Neuronal stem cell (in vitro differentiated cells): ENCODE results near the gene DDAH1.
A peak's percentile ranks its signal among the peaks of the same experiment; 100 is the strongest.

Experiments
- DNase-seq: peaks from one replicate; pipeline ENCODE4 v3.0.0-alpha.2; 2013; ENCODE audit warnings: low spot score
- H2AFZ ChIP-seq: one replicate; pipeline ENCODE4 v1.6.1; 2013; ENCODE audit warnings: mild to moderate bottlenecking, low read length, inconsistent platforms
- H2AK5ac ChIP-seq: 2 replicates; pipeline ENCODE4 v1.6.1; 2013; ENCODE audit warnings: low read depth, mild to moderate bottlenecking, inconsistent platforms, low read length, moderate library complexity, mixed read lengths
- H2BK120ac ChIP-seq: 2 replicates; pipeline ENCODE4 v1.6.1; 2013; ENCODE audit warnings: low read depth, mild to moderate bottlenecking, inconsistent platforms, low read length, moderate library complexity, mixed read lengths
- H2BK12ac ChIP-seq: one replicate; pipeline ENCODE4 v1.6.1; 2013; ENCODE audit warnings: low read length, inconsistent platforms
- H2BK15ac ChIP-seq: 2 replicates; pipeline ENCODE4 v1.6.1; 2013; ENCODE audit warnings: mild to moderate bottlenecking, low read length, inconsistent platforms, mixed read lengths
- H2BK5ac ChIP-seq: one replicate; pipeline ENCODE4 v1.6.1; 2013; ENCODE audit warnings: inconsistent platforms, mild to moderate bottlenecking, low read length, moderate library complexity
- H3K14ac ChIP-seq: one replicate; pipeline ENCODE4 v1.6.1; 2013; ENCODE audit warnings: low read length, inconsistent platforms
- H3K18ac ChIP-seq: 2 replicates; pipeline ENCODE4 v1.6.1; 2013; ENCODE audit warnings: low read length, inconsistent platforms
- H3K23ac ChIP-seq: 2 replicates; pipeline ENCODE4 v1.6.1; 2013; ENCODE audit warnings: low read depth, mild to moderate bottlenecking, mixed read lengths, low read length, inconsistent platforms; ENCODE audit not compliant: poor library complexity
- H3K27ac ChIP-seq: replicated peaks from 3 replicates; pipeline ENCODE4 v1.5.1; 2013; ENCODE audit warnings: low read length, inconsistent platforms
- H3K27me3 ChIP-seq, 3 experiments: 2 replicates each; pipeline ENCODE4 v1.6.1; 2013; ENCODE audit warnings: low read length in 3 of 3, mild to moderate bottlenecking in 2 of 3, inconsistent platforms in 1 of 3, low read depth in 1 of 3, mixed read lengths in 1 of 3, moderate library complexity in 1 of 3; ENCODE audit not compliant: control insufficient read depth in 3 of 3, insufficient read depth in 3 of 3
- H3K36me3 ChIP-seq, 2 donors: replicated peaks in 1 of 2; 2 replicates each; pipeline ENCODE4 v1.6.1; 2013; ENCODE audit warnings: low read length in 2 of 2; ENCODE audit not compliant: control insufficient read depth in 2 of 2, insufficient read depth in 2 of 2
- H3K4ac ChIP-seq: 2 replicates; pipeline ENCODE4 v1.6.1; 2013; ENCODE audit warnings: inconsistent platforms, mild to moderate bottlenecking, low read length, moderate library complexity
- H3K4me1 ChIP-seq, 2 donors: 1 replicate in 1 of 2; 2 replicates in 1 of 2; pipeline ENCODE4 v1.6.1; 2013; ENCODE audit warnings: low read length in 2 of 2, low read depth in 1 of 2; ENCODE audit not compliant: control insufficient read depth in 2 of 2, insufficient read depth in 1 of 2
- H3K4me2 ChIP-seq: one replicate; pipeline ENCODE4 v1.6.1; 2013; ENCODE audit warnings: mild to moderate bottlenecking, low read length, inconsistent platforms; ENCODE audit not compliant: insufficient read depth, poor library complexity, severe bottlenecking
- H3K4me3 ChIP-seq, 2 donors: 2 replicates each; pipeline ENCODE4 v1.5.1; 2013; ENCODE audit warnings: low read length in 2 of 2, mild to moderate bottlenecking in 2 of 2, inconsistent platforms in 1 of 2, moderate library complexity in 1 of 2
- H3K79me1 ChIP-seq: one replicate; pipeline ENCODE4 v1.6.1; 2013; ENCODE audit warnings: low read depth, mild to moderate bottlenecking, inconsistent platforms, low read length, moderate library complexity
- H3K9ac ChIP-seq: one replicate; pipeline ENCODE4 v1.6.1; 2013; ENCODE audit warnings: mild to moderate bottlenecking, low read depth, low read length, inconsistent platforms; ENCODE audit not compliant: poor library complexity
- H3K9me3 ChIP-seq, 2 donors: replicated peaks in 1 of 2; 2 replicates each; pipeline versions ENCODE3 to v1.6.1; 2013; ENCODE audit warnings: low read length in 2 of 2, mild to moderate bottlenecking in 2 of 2, inconsistent platforms in 1 of 2, low read depth in 1 of 2, mixed read lengths in 1 of 2, moderate library complexity in 1 of 2; ENCODE audit not compliant: control insufficient read depth in 2 of 2, insufficient read depth in 1 of 2
- H4K8ac ChIP-seq: one replicate; pipeline ENCODE4 v1.6.1; 2013; ENCODE audit warnings: low read depth, mild to moderate bottlenecking, inconsistent platforms, low read length, moderate library complexity
- H4K91ac ChIP-seq: one replicate; pipeline ENCODE4 v1.6.1; 2013; ENCODE audit warnings: low read length, low read depth, mild to moderate bottlenecking, inconsistent platforms; ENCODE audit not compliant: poor library complexity
- WGBS, 2 donors: extraction: QIAGEN DNeasy Blood & Tissue Kit; methylation state at CpG; one replicate each; pipeline ENCODE4 v1.1.7; 2013; ENCODE audit warnings: missing lambda C conversion rate in 2 of 2, mixed read lengths in 1 of 2; ENCODE audit not compliant: insufficient read length in 2 of 2, insufficient replicate concordance in 1 of 2; ENCODE audit errors: extremely low coverage in 2 of 2; 5-methylcytosine and 5-hydroxymethylcytosine counted together

DDAH1 gene

DNA sequence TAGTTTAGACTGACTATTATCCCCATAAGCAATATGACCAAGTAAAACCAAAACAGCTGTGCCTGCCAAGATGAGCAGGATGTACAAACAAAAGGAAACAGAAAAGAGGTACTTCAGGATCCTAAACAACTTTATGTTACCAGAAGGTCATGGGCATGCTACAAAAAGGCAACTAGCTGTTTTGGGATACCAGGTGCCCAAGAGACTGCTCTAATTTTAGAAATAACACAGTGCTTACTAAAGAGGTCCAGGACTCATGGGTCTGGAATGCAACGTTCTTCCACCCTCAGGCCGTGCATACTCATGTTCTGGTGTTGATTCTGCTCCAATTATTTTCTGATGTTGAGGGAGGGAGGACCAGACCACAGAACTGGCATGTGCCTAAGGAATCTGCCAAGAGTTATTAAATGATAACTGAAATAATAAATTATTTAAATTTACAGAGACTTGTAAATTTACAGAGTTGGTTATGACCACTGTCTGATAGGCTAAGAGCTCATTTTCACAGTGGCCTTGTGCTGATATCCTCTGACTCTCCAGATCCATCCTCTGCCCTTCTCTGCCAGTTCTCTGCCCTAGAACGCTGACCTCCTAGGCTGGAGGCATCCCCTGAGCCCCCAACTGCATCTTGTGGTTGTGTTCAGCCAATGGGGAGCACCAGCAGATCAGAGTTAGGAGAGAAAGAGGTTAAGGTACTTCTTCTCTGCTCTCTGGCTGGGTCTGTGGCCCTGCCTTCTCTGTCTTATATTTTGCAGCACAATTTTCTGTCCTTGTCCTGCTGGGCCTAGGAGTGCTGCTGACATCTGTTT, 150.9 kb downstream of the DDAH1 start:
- peaks cover 0 to 4% of the 10 kb centered on the region in 2 donors for H3K4me1 ChIP-seq
- peaks cover 0 to 3% of the 10 kb centered on the region in 2 donors for H3K9me3 ChIP-seq
- WGBS, 2 donors = no CpG with 5 or more reads among the region's 3 CpGs
- peaks cover 0 to 8% of the 10 kb centered on the region in 2 donors for H3K36me3 ChIP-seq
- peak overlapping the region; percentile 60 for H2BK12ac ChIP-seq
- no peak overlapping the region for H3K4me2 ChIP-seq
- no peak overlapping the region for H3K9ac ChIP-seq
- H3K27ac ChIP-seq = no peak overlapping the region
- no peak overlapping the region for H2BK15ac ChIP-seq
- no peaks in the 10 kb centered on the region for H3K79me1 ChIP-seq
- no peak overlapping the region for H4K8ac ChIP-seq
- no peak overlapping the region for H3K4ac ChIP-seq
- no peak overlapping the region for H2AFZ ChIP-seq
- H3K14ac ChIP-seq = peak overlapping the region; percentile 31
- H4K91ac ChIP-seq = no peak overlapping the region
- no peaks in the 10 kb centered on the region for H3K27me3 ChIP-seq
- no peak overlapping the region for H3K18ac ChIP-seq
- no peak overlapping the region for H2AK5ac ChIP-seq
- no peak overlapping the region for H3K23ac ChIP-seq
- no peak overlapping the region for H3K4me3 ChIP-seq
- no peak for DNase-seq
- no peak overlapping the region for H2BK5ac ChIP-seq
- no peak overlapping the region for H2BK120ac ChIP-seq

- H3K4me3 ChIP-seq = no peak overlapping the region
- H3K14ac ChIP-seq = no peak overlapping the region
- H2AK5ac ChIP-seq = no peak overlapping the region
- no peak overlapping the region for H4K91ac ChIP-seq
- no peak overlapping the region for H2BK12ac ChIP-seq
- H3K4ac ChIP-seq = no peak overlapping the region
- no peak overlapping the region for H2BK120ac ChIP-seq
- H3K9ac ChIP-seq = no peak overlapping the region
- H2AFZ ChIP-seq = no peak overlapping the region
- WGBS, 2 donors = no CpG with 5 or more reads among the region's 2 CpGs
- no peaks in the 10 kb centered on the region for H3K27me3 ChIP-seq
- no peak for DNase-seq
- no peaks in the 10 kb centered on the region for H3K36me3 ChIP-seq
- H3K79me1 ChIP-seq = no peaks in the 10 kb centered on the region
- no peak overlapping the region for H2BK5ac ChIP-seq
- no peak overlapping the region for H3K23ac ChIP-seq
- H2BK15ac ChIP-seq = no peak overlapping the region
- H3K18ac ChIP-seq = no peak overlapping the region
- H3K9me3 ChIP-seq = peaks cover 0 to 3% of the 10 kb centered on the region in 2 donors
- no peak overlapping the region for H3K4me2 ChIP-seq
- H3K27ac ChIP-seq = no peak overlapping the region
- H3K4me1 ChIP-seq = peaks cover 0 to 12% of the 10 kb centered on the region in 2 donors
- no peak overlapping the region for H4K8ac ChIP-seq
Measured at GRCh38 chr1:85311818-85312217, 153.1 kb downstream of the DDAH1 start.

DNA sequence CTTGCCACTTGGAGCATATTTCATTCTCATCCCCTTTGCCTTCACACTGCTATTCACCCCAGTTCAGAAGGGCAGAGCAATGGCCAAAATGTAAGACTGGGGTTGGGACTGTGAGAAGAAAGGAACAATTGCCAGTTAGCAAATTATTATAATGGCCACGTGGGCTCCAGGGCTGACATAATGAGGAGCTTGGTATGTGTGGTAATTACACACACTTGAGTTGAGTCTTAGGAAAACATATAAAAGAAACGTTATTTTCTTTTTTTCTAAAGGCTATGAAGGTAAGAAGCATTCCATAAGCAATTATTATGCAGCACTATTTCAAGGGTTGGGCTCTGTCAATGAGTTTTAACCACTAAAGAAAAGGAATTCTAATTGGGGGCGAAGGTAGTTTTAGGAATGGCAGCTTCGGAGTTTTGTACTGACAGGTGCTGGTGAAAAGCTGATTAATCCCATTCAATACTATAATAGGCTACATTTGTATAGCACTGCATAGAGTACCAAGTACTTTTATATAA, 156.1 kb downstream of the DDAH1 start:
- H3K14ac ChIP-seq = no peak overlapping the region
- H2BK12ac ChIP-seq = no peak overlapping the region
- no peak overlapping the region for H3K9ac ChIP-seq
- H3K23ac ChIP-seq = no peak overlapping the region
- no peak overlapping the region for H2BK5ac ChIP-seq
- H3K27ac ChIP-seq = peak overlapping the region; percentile 33
- H3K36me3 ChIP-seq = no peaks in the 10 kb centered on the region
- H2AFZ ChIP-seq = peak overlapping the region; percentile 82
- no peaks in the 10 kb centered on the region for H3K27me3 ChIP-seq
- H4K91ac ChIP-seq = no peak overlapping the region
- H3K4me2 ChIP-seq = peak overlapping the region; percentile 36
- H3K79me1 ChIP-seq = no peaks in the 10 kb centered on the region
- no peak overlapping the region for H2BK15ac ChIP-seq
- no peak overlapping the region for H2BK120ac ChIP-seq
- no CpG with 5 or more reads among the region's 4 CpGs for WGBS, 2 donors
- H3K4ac ChIP-seq = no peak overlapping the region
- no peak overlapping the region for H4K8ac ChIP-seq
- peaks cover 0 to 8% of the 10 kb centered on the region in 2 donors for H3K4me1 ChIP-seq
- no peak overlapping the region for H3K4me3 ChIP-seq
- no peak overlapping the region for H3K18ac ChIP-seq
- no peak overlapping the region for H2AK5ac ChIP-seq
- peak; percentile 20 for DNase-seq
- H3K9me3 ChIP-seq = no peaks in the 10 kb centered on the region

- peaks cover 0 to 8% of the 10 kb centered on the region in 2 donors for H3K4me1 ChIP-seq
- H3K18ac ChIP-seq = peak overlapping the region; percentile 85
- H2BK15ac ChIP-seq = no peak overlapping the region
- peak; percentile 81 for DNase-seq
- H4K91ac ChIP-seq = no peak overlapping the region
- no peak overlapping the region for H3K23ac ChIP-seq
- H3K36me3 ChIP-seq = no peaks in the 10 kb centered on the region
- peak overlapping the region; percentile 82 for H2AFZ ChIP-seq
- no peak overlapping the region for H3K4ac ChIP-seq
- no peak overlapping the region for H4K8ac ChIP-seq
- H2BK120ac ChIP-seq = no peak overlapping the region
- no peak overlapping the region for H2BK12ac ChIP-seq
- peak overlapping the region; percentile 33 for H3K27ac ChIP-seq
- no CpG with 5 or more reads among the region's 27 CpGs for WGBS, 2 donors
- H3K14ac ChIP-seq = no peak overlapping the region
- no peaks in the 10 kb centered on the region for H3K9me3 ChIP-seq
- no peak overlapping the region for H2AK5ac ChIP-seq
- no peaks in the 10 kb centered on the region for H3K27me3 ChIP-seq
- peak overlapping the region; percentile 36 for H3K4me2 ChIP-seq
- H3K79me1 ChIP-seq = no peaks in the 10 kb centered on the region
- no peak overlapping the region for H2BK5ac ChIP-seq
- H3K4me3 ChIP-seq = no peak overlapping the region
- H3K9ac ChIP-seq = no peak overlapping the region
Measured at GRCh38 chr1:85307987-85308832, 156.7 kb downstream of the DDAH1 start.
